Left kidney (tissue), 8 donors: Measurements from ENCODE around the gene EVI2A. TPM values are rescaled to one million over a fixed set of nuclear protein-coding genes. Genes with fewer than 3 reads are reported as not detected.
A peak's percentile ranks its signal among the peaks of the same experiment; 100 is the strongest.
"Not testable (repeated sequence)": the region's sequence is repeated elsewhere in the genome, so short reads cannot be mapped to it uniquely, and the experiment has no call there.

ENCODE experiments used
- DNase-seq: peaks from one replicate; pipeline ENCODE4 v3.0.0-alpha.2; 2013
- long read RNA-seq, 8 donors: transcript quantifications; one replicate each; lab custom pipeline, GENCODE V29; 2026
- polyA plus RNA-seq: library from polyadenylated mRNA; unstranded; fragments of 120-200 nt; gene quantifications from one replicate; pipeline ENCODE4 v1.2.1, GENCODE V29; 2013; ENCODE audit not compliant: insufficient read length

The EVI2A gene, protein sequence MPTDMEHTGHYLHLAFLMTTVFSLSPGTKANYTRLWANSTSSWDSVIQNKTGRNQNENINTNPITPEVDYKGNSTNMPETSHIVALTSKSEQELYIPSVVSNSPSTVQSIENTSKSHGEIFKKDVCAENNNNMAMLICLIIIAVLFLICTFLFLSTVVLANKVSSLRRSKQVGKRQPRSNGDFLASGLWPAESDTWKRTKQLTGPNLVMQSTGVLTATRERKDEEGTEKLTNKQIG
- polyA plus RNA-seq, result 1.8 TPM
- long read RNA-seq, donor 1, result 0 reads
- long read RNA-seq, donor 2, partial matches to known transcripts, result 0 of 1 reads
- long read RNA-seq, donor 2, other reads (novel, unspliced or antisense), result 0 of 1 reads
- long read RNA-seq, donor 3, result 0 reads
- long read RNA-seq, donor 4, result 0 reads
- long read RNA-seq, donor 5, partial matches to known transcripts, result 0 of 2 reads
- long read RNA-seq, donor 5, other reads (novel, unspliced or antisense), result 0 of 2 reads
- long read RNA-seq, donor 6, partial matches to known transcripts, result 0 of 3 reads
- long read RNA-seq, donor 6, other reads (novel, unspliced or antisense), result 0 of 3 reads
- long read RNA-seq, donor 7, partial matches to known transcripts, result 0 of 1 reads
- long read RNA-seq, donor 7, other reads (novel, unspliced or antisense), result 0 of 1 reads
- long read RNA-seq, donor 8, partial matches to known transcripts, result 0 of 1 reads
- long read RNA-seq, donor 8, other reads (novel, unspliced or antisense), result 0 of 1 reads

- no peak for DNase-seq
Measured at GRCh38 chr17:31321481-31321880, at the start of gene EVI2A. Gene EVI2A, minus strand, starts transcription at chr17:31321622. Its CDS starts 2,609 bp downstream, at chr17:31319013.

DNA sequence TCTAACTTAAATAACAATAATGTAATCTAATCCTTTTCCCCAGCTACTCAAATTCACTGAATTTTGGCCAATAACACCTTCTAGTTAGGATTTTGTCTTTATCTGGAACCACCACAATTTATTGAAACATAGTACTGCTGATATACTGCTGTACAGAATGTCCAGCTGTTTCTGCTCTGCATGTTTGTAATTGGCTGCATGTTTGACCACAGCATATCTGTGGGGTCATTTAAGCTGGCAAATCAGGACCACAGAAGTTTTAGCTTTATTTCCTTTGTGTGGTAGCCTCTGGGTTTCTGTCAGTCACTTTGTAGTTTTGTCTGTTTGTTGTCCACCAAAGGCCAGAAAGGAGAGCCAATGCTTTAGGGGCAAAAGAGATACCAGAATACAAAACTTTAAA lies 47.8 kb upstream of the EVI2A start:
- DNase-seq, result no peak

DNA sequence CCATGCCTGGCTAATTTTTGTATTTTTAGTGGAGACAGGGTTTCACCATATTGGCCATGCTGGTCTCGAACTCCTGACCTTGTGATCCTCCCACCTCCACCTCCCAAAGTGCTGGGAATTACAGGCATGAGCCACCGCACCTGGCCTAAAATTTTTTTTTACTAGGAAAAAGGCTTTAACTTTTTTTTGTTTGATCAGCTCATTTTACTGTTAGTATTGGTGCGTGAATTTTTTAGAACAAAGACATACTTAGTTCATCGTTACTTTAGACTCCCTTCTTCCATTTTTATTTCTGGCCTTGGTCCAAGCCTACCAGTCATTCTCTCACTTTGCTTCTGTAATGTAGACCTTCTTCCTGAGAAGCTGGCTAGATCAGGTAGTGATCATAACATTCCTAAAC lies 44.7 kb upstream of the EVI2A start:
- DNase-seq, result no peak

- DNase-seq, result no peak
Measured at GRCh38 chr17:31364012-31364411, 42.6 kb upstream of the EVI2A start.

GRCh38 chr17:31357839-31358394 lies 36.5 kb upstream of the EVI2A start:
- peak; percentile 19 for DNase-seq

DNA sequence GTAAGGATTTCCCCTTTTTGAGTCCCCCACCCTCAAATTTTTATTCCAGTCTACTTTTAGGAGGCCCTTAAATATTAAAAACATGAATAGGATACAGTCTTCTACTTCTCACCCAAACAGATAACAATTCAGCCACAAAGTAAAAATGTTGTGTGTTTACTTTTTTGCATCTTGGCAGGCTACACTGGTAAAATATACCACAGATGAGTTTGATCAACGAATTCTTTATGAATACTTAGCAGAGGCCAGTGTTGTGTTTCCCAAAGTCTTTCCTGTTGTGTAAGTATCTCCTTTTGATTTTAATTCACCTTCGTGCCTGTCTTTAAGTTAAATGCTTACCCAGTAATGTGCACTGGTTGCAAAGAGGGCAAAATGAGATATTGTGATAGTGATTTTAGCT lies 35.7 kb upstream of the EVI2A start:
- DNase-seq, result no peak

DNA sequence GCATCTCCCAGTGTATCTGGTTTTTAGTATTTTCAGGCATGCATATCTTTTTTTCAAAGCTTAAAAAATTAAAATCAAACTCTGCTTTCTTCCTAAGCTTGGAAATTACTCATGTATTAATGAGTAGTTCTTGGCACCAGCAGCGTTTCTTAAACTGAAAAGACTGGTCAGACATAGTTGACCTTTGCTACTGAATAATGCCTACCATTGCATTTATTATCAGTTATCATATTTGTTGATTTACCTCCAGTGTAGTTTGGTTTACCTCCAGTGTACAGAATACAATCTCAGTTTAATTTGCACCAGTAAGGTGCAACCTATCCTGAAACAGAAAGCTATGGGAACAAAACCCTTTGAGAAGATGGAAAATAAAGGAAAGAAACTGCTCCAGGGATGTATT lies 34.5 kb upstream of the EVI2A start:
- DNase-seq, result no peak

GRCh38 chr17:31349454-31349853 lies 28.0 kb upstream of the EVI2A start:
- no peak for DNase-seq

DNA sequence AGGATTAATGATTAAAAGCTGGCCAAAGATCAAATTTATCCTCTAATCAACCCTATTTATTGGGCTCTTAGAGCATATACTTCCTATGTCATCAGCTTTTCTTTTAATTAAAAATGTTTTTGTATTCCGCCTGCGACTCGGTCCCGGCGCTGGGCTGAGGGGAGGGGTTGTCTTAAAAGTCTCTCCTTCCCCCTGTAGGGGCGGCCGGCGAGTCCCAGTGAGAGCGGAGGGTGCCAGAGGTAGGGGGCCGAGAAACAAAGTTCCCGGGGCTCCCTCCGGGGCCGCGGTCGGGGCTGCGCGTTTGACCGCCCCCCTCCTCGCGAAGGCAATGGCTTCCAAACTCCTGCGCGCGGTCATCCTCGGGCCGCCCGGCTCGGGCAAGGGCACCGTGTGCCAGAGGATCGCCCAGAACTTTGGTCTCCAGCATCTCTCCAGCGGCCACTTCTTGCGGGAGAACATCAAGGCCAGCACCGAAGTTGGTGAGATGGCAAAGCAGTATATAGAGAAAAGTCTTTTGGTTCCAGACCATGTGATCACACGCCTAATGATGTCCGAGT lies 23.8 kb upstream of the EVI2A start:
- not testable (repeated sequence) for DNase-seq

DNA sequence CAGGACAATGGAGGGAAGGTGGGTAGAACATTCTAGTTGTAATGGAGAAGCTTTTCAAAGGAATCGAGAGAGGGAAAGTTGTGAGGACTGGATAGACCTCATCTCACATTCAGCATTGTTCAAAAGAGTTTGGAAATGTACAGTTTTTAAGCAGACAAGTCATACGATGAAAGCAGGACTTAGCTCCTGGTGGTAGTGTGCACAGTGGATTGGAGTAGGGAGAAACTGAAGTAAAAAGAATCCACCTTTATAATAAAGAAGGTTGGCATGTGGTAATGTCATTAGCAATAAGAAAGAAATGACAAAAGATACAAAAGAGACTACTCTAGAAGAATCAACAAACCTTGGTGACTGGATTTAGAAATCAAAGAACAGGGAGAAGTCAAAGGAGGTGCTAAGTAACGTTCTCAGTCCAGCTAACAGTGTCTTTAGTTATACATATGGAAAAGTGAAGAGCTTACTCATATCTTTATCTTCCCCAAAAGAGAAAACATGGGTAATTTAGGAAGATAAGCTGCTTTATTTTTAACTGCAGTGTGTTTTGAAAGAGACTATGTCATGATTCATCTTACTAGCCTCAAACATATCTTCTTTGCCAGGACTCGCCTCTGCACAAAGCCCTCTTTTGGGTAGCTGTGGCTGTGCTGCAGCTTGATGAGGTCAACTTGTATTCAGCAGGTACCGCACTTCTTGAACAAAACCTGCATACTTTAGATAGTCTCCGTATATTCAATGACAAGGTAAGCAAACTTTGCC lies 18.7 kb upstream of the EVI2A start:
- DNase-seq, result no peak

GRCh38 chr17:31329221-31329620 lies 7.8 kb upstream of the EVI2A start:
- DNase-seq, result no peak

DNA sequence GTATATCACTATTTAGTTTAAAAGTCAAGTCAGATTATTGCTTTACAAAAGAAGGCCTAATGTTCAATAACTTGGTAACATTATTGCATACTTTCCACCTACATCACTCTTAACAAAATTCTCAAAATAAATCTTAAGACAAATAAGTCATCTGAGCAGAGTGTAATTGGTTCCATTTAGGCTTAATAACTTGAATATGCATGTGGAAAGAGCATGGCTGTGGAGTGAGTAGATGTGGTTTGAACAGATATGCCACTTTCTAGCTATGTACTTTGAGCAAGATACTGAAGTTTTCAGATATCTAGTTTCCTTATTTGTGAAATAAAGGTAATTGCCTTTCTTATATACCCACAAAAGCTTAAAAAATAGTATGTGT lies 6.7 kb upstream of the EVI2A start:
- DNase-seq, result no peak

- no peak for DNase-seq
Measured at GRCh38 chr17:31327534-31328159, 6.2 kb upstream of the EVI2A start.

DNA sequence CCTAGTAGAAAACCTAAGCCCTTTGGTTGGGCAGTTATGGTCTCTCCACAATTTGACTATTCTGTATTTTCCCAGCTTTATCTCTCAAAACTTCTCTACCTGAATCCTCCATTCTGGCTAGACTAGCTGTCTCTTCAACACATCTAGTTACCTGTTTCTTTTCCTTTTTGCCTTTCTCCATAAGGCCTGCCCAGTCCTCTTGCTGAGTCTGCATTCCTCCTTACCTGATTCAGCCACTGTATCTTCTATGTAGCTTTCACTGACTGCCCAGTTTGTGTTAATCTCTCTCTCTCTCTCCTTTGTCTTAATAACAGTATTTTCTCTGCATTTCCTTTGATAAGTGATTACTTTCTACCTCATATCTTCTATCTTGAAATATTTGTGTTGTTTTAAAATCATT lies 2.1 kb upstream of the EVI2A start:
- DNase-seq, result no peak

GRCh38 chr17:31321966-31322365 lies 544 bp upstream of the EVI2A start:
- DNase-seq, result no peak

DNA sequence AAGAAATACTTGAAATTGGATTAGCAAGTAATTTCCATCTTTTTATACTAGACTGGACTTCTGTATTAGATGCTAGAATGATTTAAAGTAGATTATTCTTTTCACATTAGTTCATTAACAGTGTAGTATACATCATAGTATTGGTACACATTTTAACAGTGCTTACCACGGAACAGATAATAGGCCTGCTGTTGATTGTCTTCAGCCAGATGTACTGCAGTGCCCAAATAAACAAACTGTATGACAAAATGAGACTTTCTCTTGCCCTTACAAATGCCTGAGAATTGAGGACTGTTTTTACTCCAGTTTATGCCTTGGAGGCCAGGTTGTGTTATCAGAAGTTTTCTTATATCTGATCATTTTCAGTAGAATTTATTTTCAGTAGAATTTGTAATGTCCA lies 631 bp downstream of the EVI2A start:
- no peak for DNase-seq

DNA sequence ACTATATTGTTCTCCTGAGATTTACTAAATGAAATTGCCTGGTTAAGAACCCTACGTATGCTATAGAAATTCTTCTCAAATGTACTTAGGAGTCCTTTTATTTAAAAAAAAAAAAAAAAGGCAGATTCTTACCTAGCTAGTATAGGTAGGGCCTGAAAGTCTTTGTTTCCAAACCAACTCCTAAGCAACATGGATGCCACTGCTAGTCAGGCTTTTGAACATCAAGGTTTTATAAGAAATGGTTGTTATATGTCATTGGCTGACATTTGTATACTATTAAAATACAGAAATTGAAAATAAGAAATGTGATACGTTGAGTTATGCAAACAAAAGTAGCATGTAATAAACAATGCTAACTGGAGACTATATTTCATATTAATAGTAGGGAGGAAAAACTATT lies 1.2 kb downstream of the EVI2A start:
- no peak for DNase-seq

DNA sequence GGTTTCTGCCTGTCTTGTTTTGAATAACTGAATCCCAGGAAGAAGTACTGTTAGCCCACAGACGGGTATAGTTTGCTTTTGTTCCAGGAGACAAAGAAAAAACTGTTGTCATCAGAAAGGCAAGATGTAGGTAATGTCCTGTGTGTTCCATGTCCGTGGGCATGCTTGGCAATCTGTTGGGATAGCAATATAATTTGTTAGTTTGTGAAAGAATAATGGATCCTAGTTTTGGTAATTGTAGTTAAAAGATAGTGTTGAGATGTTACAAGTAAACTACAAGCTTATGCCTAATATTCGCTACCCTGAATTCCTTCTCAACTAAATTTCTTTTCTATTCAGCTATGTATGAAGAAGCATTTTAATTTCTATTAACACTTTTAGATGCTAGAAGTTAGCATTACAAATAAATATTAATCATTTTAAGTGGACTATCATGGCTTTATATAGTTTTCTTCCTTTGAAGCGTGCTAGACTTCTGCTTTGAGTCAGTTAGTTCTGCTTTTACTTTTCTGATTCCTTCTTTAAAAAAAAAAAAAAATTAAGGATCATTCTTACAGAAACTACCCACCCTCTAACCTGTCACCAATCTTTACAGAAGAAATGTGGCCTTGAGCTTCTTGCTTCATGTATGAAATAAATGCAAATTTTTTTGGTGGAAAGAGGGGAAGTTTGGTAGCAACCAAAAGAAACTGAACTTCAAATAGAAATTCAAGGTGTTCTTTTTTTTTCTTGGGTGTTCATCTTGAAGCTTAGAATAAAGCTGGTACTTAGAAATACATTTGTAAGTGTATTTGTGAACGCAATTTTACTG lies 2.4 kb downstream of the EVI2A start:
- no peak for DNase-seq

DNA sequence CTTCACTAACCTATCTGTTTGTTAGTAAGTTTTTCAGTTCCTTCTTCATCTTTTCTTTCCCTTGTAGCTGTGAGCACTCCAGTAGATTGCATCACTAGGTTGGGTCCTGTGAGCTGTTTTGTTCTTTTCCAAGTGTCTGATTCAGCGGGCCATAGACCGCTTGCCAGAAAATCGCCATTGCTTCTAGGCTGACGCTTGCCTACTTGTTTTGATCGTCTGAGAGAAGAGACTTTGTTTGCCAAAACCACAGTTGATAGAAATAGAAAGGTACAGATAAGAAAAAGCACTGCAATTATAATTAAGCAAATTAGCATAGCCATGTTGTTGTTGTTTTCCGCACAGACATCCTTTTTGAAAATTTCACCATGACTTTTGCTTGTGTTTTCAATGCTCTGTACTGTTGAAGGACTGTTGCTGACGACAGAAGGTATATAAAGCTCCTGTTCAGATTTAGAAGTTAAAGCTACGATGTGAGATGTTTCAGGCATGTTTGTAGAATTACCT lies 3.1 kb downstream of the EVI2A start:
- DNase-seq, result no peak

GRCh38 chr17:31314782-31315100 lies 6.7 kb downstream of the EVI2A start:
- no peak for DNase-seq
